ENCODE measurements around the gene SDC3.
"Not testable (repeated sequence)": the region's sequence is repeated elsewhere in the genome, so short reads cannot be mapped to it uniquely, and the experiment has no call there.

The SDC3 gene

GRCh38 chr1:30871276-30871871 is 37.2 kb downstream of the SDC3 start:
- DNase-seq (ENCODE audit: low read depth), result no peak

GRCh38 chr1:30870656-30871055 is 37.9 kb downstream of the SDC3 start:
- TF ChIP-seq CTCF (conservative IDR thresholded peaks at IDR 0.05; ENCODE audit: control insufficient read depth, insufficient read depth, low read depth, low read length), result no peak
- DNase-seq (ENCODE audit: low read depth), result no peak
- no peak overlapping the region for H3K4me3 ChIP-seq (ENCODE audit: control insufficient read depth, low read depth, low read length)

More at GRCh38 chr1:30871276-30871871, 37.2 kb downstream of the SDC3 start:
- no peak overlapping the region for H3K4me3 ChIP-seq (ENCODE audit: control insufficient read depth, low read depth, low read length)
- no peak for TF ChIP-seq CTCF (conservative IDR thresholded peaks at IDR 0.05; ENCODE audit: control insufficient read depth, insufficient read depth, low read depth, low read length)

GRCh38 chr1:30870035-30870434 is 38.5 kb downstream of the SDC3 start:
- no peak for TF ChIP-seq CTCF (conservative IDR thresholded peaks at IDR 0.05; ENCODE audit: control insufficient read depth, insufficient read depth, low read depth, low read length)
- DNase-seq (ENCODE audit: low read depth), result no peak
- no peak overlapping the region for H3K4me3 ChIP-seq (ENCODE audit: control insufficient read depth, low read depth, low read length)

- DNase-seq (ENCODE audit: low read depth), result no peak
- no peak overlapping the region for H3K4me3 ChIP-seq (ENCODE audit: control insufficient read depth, low read depth, low read length)
- no peak for TF ChIP-seq CTCF (conservative IDR thresholded peaks at IDR 0.05; ENCODE audit: control insufficient read depth, insufficient read depth, low read depth, low read length)
These were observed 39.6 kb downstream of the SDC3 start for GRCh38 chr1:30868833-30869435.

- not testable (repeated sequence) for DNase-seq (ENCODE audit: low read depth); H3K4me3 ChIP-seq (ENCODE audit: control insufficient read depth, low read depth, low read length)
These were observed 40.5 kb downstream of the SDC3 start for GRCh38 chr1:30868057-30868456.

GRCh38 chr1:30867537-30867936 is 41.0 kb downstream of the SDC3 start:
- H3K4me3 ChIP-seq (ENCODE audit: control insufficient read depth, low read depth, low read length), result no peak overlapping the region
- no peak for TF ChIP-seq CTCF (conservative IDR thresholded peaks at IDR 0.05; ENCODE audit: control insufficient read depth, insufficient read depth, low read depth, low read length)
- no peak for DNase-seq (ENCODE audit: low read depth)

- no peak for DNase-seq (ENCODE audit: low read depth)
- TF ChIP-seq CTCF (conservative IDR thresholded peaks at IDR 0.05; ENCODE audit: control insufficient read depth, insufficient read depth, low read depth, low read length), result no peak
- H3K4me3 ChIP-seq (ENCODE audit: control insufficient read depth, low read depth, low read length), result no peak overlapping the region
These were observed 42.0 kb downstream of the SDC3 start for GRCh38 chr1:30866594-30866993.
